SK-N-MC (cell line): ENCODE data around the gene PALM.

Experiments used
- EZH2 ChIP-seq: fragments of 200-600 bp; sonication (generic); IDR thresholded peaks from one replicate; pipeline ENCODE4 v1.6.1; 2017; ENCODE audit warnings: antibody characterized with exemption
- POLR2AphosphoS5 ChIP-seq: IDR thresholded peaks from 2 replicates; pipeline ENCODE4 v1.6.1; 2012; ENCODE audit warnings: mild to moderate bottlenecking, low read depth, low read length, borderline replicate concordance

DNA sequence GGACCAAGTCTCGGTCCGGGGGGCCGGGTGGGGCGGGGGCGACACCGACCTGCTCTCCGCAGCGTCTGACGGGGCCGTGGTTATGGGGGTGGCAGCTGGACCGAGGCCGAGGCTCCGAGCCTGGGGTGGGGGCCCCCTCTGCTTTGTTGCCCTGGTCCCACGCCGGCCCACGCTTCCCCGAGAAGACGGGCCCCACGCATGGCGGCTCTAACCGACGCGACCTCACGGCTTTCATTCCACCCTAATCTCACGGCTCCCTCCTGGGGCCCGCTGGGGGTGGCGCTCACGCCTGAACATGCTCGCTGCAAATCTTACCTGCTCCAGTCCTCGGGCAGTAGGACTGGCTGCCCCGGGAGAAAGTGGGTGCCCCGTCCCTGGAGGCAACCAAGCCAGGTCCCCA lies 27.4 kb downstream of the PALM start:
- TF ChIP-seq POLR2AphosphoS5 (no peak), EZH2 (no peak)
